GM18873 (cell line): ENCODE measurements around the gene TMPRSS9.

Experiments
- ATAC-seq: cut with Tn5 transposase; IDR thresholded peaks from one replicate; pipeline ENCODE4 v1.9.1; 2021; ENCODE audit warnings: mild to moderate bottlenecking, moderate library complexity, moderate number of reproducible peaks; ENCODE audit not compliant: unreplicated experiment, low FRiP score

TMPRSS9 gene

DNA sequence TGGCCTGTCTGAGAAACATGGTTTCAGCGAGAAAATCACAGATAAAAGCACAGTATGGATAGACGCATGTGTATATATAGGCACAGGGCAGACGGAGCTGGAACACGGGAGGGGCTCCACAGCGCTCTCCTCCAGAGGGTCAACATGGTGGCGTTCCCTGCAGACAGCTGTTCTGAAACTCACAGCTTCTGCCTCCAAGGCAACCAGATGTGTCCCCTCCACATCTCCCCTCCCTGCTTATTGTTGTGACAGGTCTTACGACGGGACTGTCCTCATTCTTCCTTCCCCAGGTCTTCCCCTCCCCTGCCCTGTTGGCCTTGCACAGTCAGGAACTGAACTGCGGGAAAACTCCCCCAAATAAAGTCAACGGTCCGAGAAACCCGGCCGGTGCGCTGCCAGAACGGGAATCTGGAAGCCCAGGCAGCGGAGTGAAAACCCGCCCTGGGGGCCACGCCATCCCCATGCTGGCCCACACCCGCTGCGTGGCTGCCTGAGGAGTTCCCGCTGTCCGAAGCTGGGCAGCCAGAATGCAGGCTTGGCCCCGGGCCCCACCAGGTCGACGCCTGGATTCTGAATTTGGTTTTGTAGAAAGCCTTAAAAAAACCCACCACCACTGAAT is 70.0 kb downstream of the TMPRSS9 start:
- no peak for ATAC-seq

DNA sequence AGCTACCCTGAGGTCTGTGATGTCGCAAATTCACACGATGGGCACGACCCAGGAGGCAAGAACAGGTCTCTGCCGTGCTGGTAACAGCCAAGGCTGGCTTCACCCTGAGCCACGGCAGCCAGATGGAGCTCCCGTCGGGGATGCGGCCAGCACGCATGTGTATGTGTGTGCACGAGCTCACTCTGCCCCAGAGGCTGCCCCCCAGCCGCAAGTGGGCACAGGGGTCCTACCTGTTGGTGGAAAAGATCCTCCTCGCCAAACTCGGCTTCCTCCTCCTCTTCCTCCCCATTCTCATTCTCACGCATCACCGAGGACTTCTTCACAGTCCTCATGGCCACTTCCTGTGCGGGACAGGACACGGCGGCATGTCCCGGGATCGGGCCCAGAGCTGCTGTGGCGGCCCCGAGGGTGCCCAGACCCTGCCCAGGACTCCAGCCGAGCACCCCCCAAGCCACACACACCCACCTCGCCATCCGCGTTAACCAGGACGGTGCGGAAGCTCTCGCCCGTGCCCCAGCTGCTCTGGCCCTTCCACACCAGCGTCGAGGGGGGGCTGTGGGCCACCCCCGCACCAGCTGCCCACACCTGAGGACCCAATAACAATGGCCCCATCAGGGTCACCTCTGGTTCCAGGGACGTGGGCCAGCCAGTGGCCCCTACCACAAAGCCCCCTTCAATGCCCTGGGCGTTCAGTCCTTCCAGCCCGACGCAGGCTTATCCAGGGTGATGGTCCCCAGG is 71.4 kb downstream of the TMPRSS9 start:
- ATAC-seq = no peak

DNA sequence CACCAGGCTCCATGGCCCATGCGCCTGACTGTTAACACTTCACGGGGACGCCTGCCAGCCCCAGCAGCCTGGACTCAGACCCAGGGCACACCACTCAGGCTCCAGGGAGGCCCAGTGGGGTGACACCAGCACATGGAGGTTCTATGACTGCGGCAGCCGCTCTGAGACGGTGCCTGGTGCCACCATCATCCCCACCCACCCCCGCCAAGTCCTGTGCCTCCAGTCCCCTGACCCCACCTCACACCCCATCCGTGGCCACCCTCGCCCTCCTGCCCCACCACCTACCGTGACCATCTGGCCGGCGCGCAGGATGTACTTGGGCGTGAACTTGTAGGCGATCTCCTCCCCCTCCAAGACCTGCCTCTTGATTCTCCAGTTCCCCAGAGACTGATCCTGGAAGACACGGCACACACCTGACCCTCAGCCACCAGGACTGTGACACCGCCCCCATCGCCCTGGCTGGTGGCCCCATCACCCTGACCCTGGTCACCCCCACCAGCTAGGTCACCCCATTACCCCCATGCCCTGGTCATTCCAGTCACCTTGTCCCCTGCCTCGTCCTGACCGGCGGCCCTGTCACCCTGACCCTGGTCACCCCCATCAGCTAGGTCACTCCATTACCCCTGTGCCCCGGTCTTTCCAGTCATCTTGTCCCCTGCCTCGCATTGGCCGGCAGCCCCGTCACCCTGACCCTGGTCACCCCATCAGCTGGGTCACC is 72.2 kb downstream of the TMPRSS9 start:
- no peak for ATAC-seq

DNA sequence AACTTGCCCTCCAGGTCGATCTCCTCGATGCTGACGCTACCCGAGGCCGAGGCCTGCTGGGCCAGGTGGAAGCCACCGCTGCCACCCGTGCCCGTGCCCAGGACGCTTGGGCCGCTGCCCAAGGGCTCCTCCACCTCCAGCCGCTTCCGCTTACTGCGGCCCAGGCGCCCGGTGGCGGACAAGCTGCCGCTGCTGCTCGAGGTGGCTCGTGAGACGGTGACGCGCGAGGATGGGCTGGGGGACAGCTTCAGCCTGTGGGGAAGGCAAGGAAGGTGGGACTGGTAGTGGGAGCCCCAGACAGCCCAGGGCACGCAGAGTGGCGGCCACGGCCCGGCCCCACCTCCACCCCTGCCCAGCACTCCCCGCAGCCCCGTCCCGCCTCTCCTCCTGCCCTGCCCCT is 73.8 kb downstream of the TMPRSS9 start:
- no peak for ATAC-seq

GRCh38 chr19:2434267-2434666 is 74.2 kb downstream of the TMPRSS9 start:
- ATAC-seq = no peak

DNA sequence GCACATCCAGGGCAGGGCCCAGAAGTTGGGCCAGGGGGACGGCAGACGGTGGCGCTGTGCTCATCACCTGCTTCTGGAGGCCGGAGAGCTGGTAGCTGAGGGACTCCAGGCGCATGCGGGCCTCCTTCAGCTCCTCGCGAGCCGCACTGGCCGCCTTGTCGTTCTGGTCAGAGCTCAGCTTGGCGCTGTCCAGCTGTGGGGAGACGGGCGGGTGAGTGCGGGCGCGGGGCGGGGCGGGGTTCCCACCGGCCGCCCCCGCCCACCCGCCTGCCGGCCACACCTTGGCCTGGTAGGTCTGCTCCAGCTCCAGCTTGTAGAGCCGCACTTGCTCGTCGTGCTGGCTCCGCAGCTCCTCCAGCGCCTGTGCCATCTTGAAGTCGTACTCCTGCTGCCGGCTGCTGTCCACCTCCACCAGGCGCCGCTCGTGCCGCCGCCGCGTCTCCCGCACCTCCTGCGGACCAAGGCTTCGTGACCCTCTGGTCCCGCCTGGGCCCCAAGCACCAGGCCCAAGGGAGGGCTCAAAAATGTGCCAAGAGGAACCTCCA is 74.7 kb downstream of the TMPRSS9 start:
- no peak for ATAC-seq

DNA sequence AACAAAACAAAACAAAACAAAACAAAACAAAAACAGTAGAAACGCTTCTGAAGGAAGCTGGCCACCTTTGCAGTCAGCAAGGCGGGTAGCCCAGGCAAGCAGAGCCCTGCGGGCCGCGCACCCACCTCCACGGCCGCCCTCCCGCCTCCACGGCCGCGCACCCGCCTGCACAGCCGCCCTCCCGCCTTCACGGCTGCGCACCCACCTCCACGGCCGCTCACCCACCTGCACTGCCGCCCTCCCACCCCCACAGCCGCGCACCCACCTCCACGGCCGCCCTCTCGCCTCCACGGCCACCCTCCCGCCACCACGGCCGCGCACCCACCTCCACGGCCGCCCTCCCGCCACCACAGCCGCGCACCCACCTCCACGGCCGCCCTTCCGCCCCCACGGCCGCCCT is 76.3 kb downstream of the TMPRSS9 start:
- no peak for ATAC-seq

DNA sequence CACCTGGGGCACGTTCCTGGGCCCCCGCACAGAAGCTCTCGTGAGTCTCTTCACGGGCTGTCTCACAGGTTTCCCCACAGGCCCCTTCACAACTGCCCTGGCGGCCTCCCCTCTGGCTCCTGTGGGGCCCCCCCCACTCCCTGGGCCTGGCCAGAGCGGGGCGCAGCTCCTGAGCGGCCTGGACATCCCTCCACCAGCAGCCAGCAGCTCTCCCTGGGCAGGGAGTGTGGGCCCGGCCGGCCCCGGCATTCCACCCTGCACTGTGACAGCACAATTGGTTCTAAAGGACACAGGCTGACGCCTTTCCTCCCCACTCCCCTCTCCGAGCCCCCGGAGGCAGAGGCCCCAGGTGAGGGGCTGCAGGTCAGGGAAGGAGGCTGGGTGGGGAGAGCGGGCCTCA is 76.9 kb downstream of the TMPRSS9 start:
- no peak for ATAC-seq

GRCh38 chr19:2438178-2438577 is 78.1 kb downstream of the TMPRSS9 start:
- no peak for ATAC-seq

GRCh38 chr19:2440515-2440914 is 80.5 kb downstream of the TMPRSS9 start:
- no peak for ATAC-seq

DNA sequence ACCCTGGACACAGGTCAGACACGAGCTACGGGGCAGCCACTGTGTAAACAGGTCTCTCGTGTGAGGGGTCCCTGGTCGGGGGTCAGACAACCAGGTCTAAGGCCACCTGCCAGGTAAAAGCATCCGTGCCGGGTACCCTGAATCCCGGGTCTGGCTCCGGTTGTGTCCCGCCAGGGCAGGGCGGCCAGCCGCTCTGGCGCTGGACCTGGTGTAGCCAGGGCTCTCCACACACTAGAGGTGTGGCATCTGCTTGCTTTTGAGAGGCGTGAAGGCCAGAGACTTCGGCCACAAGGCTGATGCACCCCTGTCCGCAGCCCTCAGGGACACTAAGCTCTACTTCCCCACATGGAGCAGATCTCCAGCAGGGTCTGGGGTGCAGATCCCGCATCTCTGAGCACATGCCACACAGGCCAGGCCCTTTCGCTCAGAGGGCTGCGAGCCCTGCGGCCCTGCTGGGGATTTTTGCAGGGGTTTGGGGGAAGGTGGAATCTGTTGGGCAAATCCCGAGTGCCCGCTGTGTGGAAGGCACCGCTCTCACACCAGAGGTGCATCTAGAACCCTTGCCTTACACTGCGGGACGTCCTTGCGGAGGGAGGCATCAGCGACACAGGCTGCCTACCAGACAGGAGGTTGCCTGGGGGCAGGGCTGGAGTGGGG is 81.2 kb downstream of the TMPRSS9 start:
- no peak for ATAC-seq

- ATAC-seq = no peak
These were observed 83.2 kb downstream of the TMPRSS9 start for GRCh38 chr19:2443116-2443784.

DNA sequence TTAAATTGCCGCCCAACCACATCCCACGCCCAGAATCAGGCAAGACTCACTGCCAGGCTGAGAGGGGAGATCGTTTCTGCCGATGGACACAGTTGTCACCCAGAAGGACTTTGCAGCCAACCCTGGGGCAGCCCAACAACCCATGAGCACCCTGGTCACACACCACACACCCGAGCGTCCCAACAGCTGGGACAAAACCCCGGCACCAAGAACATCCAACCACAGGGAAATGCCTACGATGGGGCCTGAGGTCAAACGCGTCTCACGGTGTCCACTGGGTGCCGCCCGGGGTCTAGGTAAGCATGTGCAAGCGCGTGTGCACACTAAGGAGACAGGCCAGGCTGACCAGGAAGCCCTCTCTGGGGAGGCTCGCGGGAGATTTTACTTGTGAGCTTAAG is 83.7 kb downstream of the TMPRSS9 start:
- ATAC-seq = no peak

DNA sequence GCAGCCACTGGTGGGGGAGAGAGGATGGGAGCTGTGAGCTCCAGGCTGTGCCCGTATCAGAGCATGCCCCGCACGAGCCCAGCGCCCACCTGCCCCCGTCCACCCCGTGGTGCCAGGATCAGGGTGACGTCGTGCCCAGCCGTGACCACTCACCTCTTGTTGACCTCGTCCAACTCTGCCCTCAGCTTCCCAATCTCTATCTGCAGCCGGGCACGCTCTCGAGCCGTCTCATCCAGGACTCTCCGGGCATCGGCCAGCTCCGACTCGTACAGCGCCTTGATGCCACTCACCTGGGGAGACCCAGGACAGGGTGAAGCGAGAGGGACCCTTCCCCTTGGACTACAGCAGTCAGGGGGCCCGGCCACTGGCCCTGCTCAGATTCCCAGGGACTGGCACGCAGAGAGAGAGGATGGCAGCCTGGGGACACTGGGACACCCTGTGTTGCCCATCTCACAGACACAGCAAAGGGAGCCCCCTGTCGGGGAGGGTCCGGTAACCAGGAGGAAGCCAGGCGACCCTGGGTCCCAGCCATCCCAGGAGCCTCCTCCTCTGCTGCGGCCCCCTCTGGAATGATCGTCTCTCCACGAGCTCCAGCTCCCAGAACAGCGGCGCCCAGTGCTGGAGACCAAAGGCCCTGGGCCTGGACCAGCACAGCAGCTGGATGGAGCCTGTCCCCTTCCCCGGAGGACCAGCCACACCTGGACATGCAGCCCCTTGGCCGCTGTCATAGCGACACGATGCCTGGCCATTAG is 84.4 kb downstream of the TMPRSS9 start:
- no peak for ATAC-seq

GRCh38 chr19:2446381-2446780 is 86.3 kb downstream of the TMPRSS9 start:
- ATAC-seq = no peak

DNA sequence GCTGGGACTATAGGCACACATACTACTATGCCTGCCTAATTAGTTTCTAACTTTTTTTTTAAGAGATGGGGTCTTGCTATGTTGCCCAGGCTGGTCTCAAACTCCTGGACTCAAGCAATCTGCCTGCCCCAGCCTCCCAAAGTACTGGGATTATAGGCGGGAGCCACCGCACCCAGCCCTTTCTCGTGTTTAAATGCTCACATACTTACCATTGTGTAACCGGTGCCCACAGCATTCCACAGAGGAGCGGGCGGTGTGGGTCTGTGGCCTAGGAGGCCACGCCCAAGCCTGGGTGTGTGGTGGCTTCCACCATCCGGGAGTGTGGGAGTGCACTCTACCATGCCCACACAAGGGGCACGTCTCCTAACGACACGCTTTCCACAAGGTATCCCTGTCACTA is 89.0 kb downstream of the TMPRSS9 start:
- no peak for ATAC-seq

DNA sequence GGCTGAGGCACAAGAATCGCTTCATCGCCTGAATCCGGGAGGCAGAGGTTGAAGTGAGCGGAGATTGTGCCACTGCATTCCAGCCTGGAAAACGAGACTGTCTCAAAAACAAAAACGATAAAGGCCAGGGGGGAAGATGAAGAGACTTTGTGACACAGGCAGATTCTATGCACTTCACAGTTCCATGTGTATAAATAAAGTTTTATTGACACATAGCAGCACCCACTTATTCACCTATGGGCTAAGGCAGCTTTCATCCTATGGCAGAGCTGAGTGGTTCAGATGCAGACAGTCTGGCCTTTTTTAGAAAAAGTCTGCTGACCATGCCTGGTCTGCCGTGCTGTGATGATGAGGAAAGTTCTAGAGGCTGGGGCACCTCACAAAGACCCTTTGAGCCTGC is 91.1 kb downstream of the TMPRSS9 start:
- no peak for ATAC-seq

DNA sequence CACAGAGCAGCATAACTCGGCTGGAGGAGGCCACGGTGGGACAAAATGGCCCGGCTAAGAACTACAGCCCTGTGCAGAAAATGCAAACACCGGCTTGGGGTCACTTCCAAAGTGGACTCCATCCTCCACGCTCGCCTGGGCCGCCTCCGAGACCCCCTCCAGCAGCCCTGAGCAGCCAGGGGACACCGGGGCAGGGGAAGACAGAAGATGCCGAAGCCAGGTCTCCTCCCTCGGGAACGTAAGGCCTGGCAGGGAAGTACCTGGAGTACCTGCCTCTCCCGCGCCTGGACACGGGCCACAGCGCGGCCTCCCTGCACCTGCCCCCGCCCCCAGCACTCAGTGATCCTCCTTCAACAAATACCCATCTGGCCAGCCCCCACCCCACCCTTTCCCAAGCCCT is 91.7 kb downstream of the TMPRSS9 start:
- no peak for ATAC-seq

- no peak for ATAC-seq
These were observed 93.5 kb downstream of the TMPRSS9 start for GRCh38 chr19:2453431-2454025.
